DMS53 (cell line): Measurements from ENCODE around the gene MROH7.

Source experiments
- DNase-seq: peaks from one replicate; lab custom pipeline; 2025; lab: John Stamatoyannopoulos, UW

MROH7 gene

GRCh38 chr1:54640863-54641836, at the start of gene MROH7:
Gene MROH7 (plus strand): TSS chr1:54641786. CDS start chr1:54652927, 11,141 bp downstream.
- DNase-seq = no peak

- DNase-seq = no peak
These were observed 47.9 kb upstream of the MROH7 start for GRCh38 chr1:54593571-54594160.

- no peak for DNase-seq
These were observed 47.1 kb upstream of the MROH7 start for GRCh38 chr1:54594463-54594862.

GRCh38 chr1:54595956-54596498, 45.6 kb upstream of the MROH7 start:
- no peak for DNase-seq

- DNase-seq = no peak
These were observed 44.8 kb upstream of the MROH7 start for GRCh38 chr1:54596756-54597155.

DNA sequence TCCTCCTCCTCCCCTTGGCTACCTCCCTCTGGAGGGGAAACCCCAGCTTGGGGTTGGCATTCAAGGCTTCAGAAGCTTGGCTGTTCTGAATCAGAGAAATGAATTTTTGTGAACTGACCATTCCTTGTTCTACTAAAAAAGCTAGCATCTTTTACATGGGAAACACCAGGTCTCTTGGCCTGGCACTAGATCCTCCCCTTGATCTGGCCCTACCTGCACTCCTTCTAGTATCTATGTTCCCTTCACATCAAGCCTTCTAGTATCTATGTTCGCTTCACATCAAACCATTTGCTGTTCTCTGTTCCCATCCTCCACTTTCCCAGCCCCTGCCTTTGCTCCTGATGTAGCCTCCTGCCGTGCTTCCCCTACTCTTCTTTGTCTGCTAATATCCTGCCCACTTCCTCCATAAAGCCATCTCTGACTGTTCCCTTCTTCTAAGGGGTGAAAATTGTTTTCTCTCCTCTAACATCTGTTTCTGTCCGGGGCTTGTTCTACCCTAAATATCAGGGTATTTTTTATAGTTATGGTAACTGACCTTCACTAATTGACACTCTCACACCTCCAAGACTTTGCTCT, 44.0 kb upstream of the MROH7 start:
- no peak for DNase-seq

- DNase-seq = no peak
These were observed 42.3 kb upstream of the MROH7 start for GRCh38 chr1:54599211-54599823.

DNA sequence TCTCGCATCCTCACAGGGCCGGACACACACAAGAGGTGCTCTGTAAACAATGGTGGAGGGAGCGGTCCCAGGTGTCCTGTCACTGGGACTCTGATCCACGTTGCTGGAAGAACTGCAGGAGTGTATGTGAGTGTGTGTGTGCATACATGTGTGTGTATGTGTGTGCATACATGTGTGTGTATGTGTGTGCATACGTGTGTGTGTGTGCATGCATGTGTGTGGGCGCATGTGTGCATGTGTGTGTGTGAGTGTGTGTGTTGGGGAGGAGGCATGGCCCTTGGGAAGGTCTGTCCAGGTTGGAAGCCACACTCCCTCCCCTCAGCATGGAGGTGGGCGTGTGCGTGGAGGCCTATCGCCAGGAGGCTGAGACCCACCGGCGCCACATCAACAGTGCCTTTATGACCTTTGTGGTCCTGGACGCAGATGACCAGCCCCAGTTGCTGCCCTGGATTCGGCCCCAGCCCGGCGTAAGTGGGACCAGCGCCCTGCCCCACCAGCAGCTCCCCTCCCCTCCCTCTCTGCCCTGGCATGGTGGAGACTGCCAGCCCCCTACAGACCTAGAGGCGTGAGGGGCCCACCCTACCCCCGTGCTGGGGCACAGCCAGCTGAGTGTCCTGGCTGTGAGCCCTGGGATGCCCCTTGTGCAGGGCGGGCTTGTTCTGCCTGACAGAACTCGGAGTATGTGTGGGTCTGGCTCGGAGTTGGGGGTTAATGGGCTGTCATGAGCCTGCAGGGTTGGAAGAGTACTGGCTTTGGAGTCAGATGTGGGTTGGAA, 40.5 kb upstream of the MROH7 start:
- DNase-seq = no peak

DNA sequence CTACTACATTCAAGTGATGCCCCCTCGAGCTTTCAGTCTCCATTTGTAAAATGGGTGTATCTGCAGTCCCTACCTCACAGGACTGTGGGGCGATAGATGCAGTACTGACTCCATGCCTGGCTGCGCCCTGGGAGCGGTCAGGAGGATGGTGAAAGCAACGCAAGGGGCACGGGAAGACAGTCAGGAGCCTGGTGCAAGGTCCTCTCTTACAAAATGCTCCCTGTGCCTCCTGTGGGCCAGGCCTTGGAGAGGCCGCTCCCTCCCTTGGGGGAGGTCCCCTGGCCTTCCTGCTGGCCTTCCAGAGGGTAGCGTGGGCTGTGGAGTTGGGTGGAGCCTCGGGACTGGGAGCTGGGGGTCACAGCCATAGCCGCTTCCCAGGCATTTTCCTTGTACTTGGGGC, 39.9 kb upstream of the MROH7 start:
- DNase-seq = no peak

DNA sequence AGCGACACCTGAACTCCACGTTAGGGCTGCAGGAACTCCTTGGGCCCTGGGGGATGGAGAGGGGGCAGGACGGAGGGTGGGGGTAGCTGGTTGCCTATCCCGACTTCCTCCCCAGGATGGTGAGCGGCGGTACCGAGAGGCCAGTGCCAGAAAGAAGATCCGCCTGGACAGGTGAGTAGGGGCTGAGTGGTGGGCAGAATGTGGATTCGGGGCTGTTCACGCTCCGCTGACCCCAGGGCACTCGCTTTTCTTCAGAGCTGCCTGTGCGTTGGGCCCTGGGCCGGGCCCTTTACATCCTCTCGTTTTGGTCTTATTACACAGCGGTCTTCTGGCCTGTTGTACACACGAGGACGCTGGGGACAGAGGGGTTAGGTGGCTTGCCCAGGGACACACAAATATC, 39.0 kb upstream of the MROH7 start:
- DNase-seq = no peak

DNA sequence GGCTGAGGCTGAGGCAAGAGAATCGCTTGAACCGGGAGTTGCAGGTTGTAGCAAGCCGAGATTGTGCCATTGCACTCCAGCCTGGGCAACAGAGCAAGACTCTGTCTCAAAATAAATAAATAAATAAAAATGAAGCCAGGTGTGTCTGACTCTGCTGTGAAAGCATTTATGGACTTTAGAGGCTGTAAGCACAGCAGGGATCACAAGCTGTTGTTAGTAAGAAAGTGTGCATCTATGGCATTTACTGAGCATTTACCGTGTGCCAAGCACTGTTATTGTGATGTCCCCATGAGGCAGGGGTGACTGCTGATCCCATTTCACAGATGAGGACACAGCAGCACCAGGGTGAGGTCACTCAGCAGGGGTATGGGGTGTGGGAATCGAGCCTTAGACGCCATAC, 38.3 kb upstream of the MROH7 start:
- no peak for DNase-seq

- DNase-seq = no peak
These were observed 37.5 kb upstream of the MROH7 start for GRCh38 chr1:54604051-54604450.

- peak; percentile 96 for DNase-seq
These were observed 36.8 kb upstream of the MROH7 start for GRCh38 chr1:54604572-54605370.

GRCh38 chr1:54606096-54606989, 35.2 kb upstream of the MROH7 start:
- DNase-seq = peak; percentile 55

- no peak for DNase-seq
These were observed 34.6 kb upstream of the MROH7 start for GRCh38 chr1:54606990-54607325.

- no peak for DNase-seq
These were observed 33.6 kb upstream of the MROH7 start for GRCh38 chr1:54607821-54608565.

GRCh38 chr1:54608566-54609230, 32.9 kb upstream of the MROH7 start:
- no peak for DNase-seq

DNA sequence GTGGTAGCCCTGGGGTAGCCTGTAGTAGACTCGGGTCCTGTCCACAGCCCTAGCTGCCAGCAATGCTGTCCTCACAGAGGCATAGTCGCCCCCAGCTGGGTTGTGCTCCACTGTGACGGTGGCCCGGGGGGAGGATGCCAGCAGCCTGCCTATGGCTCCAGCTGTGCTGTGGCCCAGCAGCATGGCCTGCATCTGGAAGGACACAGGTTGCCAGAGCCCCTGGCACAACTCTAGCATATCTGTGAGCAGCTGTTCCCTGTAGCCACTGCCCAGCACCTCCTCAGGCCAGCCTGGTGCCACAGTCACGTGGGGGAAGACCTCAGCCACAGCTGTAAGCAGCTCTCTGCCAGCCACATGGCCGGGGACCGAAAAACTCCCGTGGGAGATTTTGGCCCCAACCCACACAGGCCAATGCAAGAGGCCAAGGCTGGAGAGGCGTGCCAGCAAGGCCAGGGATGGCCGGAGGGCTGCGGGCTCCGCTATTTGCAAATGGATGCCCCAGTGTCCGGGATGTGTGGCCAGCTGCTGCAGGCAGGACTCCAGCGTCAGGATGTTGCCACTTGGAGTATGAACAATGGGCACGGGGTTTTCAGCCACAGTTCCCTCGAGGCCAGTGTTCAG, 32.2 kb upstream of the MROH7 start:
- DNase-seq = no peak
